ENCODE results near the gene ALDOC. TPM values are rescaled to one million over a fixed set of nuclear protein-coding genes. Genes with fewer than 3 reads are reported as not detected.
"Not testable (repeated sequence)": the region's sequence is repeated elsewhere in the genome, so short reads cannot be mapped to it uniquely, and the experiment has no call there.

Gene ALDOC
- total RNA-seq, 1 donor from 2014 or later: 12.6 TPM

DNA sequence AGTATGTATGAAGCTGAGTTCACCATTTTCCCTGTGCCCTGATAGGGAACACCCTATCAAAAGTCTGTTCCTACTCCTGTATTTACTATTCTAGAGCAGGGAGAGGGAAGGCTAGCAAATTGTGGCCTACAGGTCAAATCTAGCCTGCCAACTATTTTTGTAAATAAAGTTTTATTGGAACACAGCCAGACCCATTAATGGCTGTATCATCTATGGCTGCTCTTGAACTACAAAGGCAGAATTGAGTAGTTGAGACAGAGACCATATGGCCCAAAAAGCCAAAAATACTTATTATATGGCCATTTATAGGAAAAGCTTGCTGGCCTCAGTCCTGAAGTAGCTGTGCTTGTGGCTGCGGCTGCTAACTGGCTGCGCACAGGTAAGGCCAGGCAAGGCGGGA lies 4.3 kb upstream of the ALDOC start:
- no peak overlapping the region for H3K4me3 Mint-ChIP-seq
- H3K9me3 Mint-ChIP-seq: no peaks in the 10 kb centered on the region
- peaks cover 4% of the 10 kb centered on the region for H3K36me3 Mint-ChIP-seq
- no peak overlapping the region for H3K27ac Mint-ChIP-seq
- TF ChIP-seq, protein P1, sequence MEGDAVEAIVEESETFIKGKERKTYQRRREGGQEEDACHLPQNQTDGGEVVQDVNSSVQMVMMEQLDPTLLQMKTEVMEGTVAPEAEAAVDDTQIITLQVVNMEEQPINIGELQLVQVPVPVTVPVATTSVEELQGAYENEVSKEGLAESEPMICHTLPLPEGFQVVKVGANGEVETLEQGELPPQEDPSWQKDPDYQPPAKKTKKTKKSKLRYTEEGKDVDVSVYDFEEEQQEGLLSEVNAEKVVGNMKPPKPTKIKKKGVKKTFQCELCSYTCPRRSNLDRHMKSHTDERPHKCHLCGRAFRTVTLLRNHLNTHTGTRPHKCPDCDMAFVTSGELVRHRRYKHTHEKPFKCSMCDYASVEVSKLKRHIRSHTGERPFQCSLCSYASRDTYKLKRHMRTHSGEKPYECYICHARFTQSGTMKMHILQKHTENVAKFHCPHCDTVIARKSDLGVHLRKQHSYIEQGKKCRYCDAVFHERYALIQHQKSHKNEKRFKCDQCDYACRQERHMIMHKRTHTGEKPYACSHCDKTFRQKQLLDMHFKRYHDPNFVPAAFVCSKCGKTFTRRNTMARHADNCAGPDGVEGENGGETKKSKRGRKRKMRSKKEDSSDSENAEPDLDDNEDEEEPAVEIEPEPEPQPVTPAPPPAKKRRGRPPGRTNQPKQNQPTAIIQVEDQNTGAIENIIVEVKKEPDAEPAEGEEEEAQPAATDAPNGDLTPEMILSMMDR (conservative IDR thresholded peaks at IDR 0.05): no peak
- peaks cover 5% of the 10 kb centered on the region for H3K4me1 Mint-ChIP-seq (ENCODE audit: unreplicated experiment)
- H3K27me3 Mint-ChIP-seq: no peaks in the 10 kb centered on the region
- no peak for DNase-seq (ENCODE audit: extremely low spot score, unreplicated experiment)

DNA sequence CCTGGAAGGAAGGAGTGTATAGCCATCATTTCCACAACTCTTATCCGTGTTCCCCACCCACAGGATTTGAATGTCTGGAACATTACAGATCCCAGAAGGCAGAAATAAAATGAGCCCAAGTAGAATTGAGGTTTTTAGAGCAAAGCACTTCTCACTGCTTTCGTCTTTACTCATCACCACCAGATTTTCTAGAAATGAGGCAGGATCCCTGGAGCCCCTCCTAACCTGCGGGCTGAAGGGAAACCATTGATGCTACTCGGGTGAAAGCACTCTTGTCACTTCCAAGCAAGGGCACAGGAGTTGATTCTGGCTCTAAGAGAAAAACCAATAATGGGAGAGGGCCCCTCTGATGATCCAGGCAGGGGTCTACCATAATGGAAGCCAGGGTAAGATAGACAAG lies 2.8 kb upstream of the ALDOC start:
- Mint-ChIP-seq H3K27ac (no peak overlapping the region), H3K4me3 (no peak overlapping the region), H3K9me3 (no peaks in the 10 kb centered on the region), H3K27me3 (no peaks in the 10 kb centered on the region), H3K4me1 (ENCODE audit: unreplicated experiment) (peaks cover 5% of the 10 kb centered on the region), H3K36me3 (no peaks in the 10 kb centered on the region)
- no peak for DNase-seq (ENCODE audit: extremely low spot score, unreplicated experiment)
- TF ChIP-seq, protein P1 (conservative IDR thresholded peaks at IDR 0.05): no peak

DNA sequence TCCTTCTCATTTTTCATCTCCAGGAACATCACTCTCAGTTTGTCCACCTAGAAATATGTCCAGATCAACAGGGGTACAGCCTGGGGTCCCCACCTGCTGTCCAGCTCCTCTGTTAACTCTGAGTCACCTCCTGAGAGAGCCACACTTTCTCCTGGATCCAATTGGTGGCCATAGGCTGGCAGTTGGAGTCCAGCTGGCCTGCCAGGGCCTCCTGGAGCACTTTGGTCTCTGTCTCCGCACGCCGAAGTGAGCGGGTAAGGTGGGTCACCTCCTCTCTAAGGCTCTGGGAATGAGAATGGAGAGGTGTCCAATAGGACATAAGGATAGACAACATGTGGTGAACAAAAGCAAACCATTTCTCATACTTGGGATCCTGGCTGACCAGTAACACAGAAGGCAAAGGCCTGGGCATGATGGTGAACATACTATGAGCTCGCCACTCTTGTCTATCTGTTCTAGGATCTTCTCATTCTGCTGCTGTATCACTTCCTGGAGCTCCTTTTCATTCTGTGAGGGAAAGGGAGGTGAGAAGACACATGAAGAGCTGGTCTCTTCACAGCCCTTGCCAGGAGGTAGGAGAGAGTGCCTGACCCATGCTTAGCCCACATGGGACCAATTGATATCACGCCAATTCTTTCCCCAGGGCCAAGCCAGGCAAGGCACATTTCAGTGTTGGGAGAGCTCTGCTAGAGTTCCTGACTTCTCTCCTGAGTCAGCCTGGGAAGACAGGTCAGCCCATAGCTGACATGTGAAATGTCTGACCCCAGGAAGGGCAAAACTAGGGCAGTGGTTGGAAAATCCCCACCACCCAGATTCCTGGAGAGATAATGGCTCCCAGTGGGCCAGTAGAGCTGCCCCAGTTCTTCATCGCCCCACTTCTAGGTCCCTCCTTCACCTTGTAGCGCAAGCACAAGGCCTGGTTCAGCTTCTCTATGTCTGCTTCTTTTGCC lies 1.8 kb upstream of the ALDOC start:
- no peak overlapping the region for H3K27ac Mint-ChIP-seq
- no peaks in the 10 kb centered on the region for H3K36me3 Mint-ChIP-seq
- TF ChIP-seq, protein P1 (conservative IDR thresholded peaks at IDR 0.05): no peak
- H3K4me1 Mint-ChIP-seq (ENCODE audit: unreplicated experiment): peaks cover 5% of the 10 kb centered on the region
- no peak for DNase-seq (ENCODE audit: extremely low spot score, unreplicated experiment)
- H3K27me3 Mint-ChIP-seq: no peaks in the 10 kb centered on the region
- H3K4me3 Mint-ChIP-seq: no peak overlapping the region
- no peaks in the 10 kb centered on the region for H3K9me3 Mint-ChIP-seq

DNA sequence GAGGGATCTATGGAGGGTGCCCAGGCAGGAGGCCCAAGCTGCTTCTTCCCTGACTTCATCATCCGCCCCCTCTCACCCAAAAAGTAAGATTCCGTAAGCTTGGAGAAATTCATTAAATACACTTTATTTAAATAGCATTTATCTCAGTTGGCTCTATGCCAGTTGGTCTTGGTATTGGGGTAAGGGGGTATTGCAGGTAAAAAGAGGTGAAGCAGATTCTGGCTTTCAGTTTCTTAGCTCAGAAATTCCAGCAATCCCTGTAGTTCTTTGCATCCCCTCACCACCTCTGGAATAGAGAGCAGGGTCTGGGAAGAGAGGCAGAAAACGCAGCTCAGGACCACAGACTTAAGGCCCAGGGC lies 750 bp upstream of the ALDOC start:
- no peak overlapping the region for H3K4me3 Mint-ChIP-seq

DNA sequence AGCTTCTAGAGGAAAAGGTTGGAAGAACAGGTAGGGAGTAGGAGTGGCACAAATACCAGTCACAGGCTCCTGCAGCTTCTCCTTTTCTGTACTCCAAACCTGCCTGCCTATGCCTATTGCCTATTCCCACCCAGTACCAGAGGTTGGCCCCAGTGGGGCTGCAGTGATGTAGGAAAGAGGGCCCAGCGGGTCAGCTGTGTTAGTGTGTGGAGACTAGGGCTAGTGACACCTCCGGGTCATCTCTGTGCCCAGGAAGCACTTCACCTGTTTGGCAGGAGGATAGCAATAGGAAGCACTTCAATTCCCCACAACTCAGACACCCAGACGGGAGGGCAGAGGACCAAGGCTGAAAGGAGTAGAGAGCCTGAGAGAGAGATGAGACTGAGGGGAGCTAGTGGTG lies 679 bp downstream of the ALDOC start:
- not testable (repeated sequence) for H3K9me3 Mint-ChIP-seq; H3K27ac Mint-ChIP-seq; H3K27me3 Mint-ChIP-seq; H3K36me3 Mint-ChIP-seq; DNase-seq (ENCODE audit: extremely low spot score, unreplicated experiment)
- H3K4me1 Mint-ChIP-seq (ENCODE audit: unreplicated experiment): peaks cover 13% of the 10 kb centered on the region
- H3K4me3 Mint-ChIP-seq: peak overlapping the region; percentile 61

More for the DNA sequence above, 750 bp upstream of the ALDOC start:
- no peaks in the 10 kb centered on the region for H3K36me3 Mint-ChIP-seq
- no peaks in the 10 kb centered on the region for H3K27me3 Mint-ChIP-seq
- no peak for DNase-seq (ENCODE audit: extremely low spot score, unreplicated experiment)
- peaks cover 6% of the 10 kb centered on the region for H3K4me1 Mint-ChIP-seq (ENCODE audit: unreplicated experiment)
- no peak overlapping the region for H3K27ac Mint-ChIP-seq
- H3K9me3 Mint-ChIP-seq: no peaks in the 10 kb centered on the region
- TF ChIP-seq, protein P1 (conservative IDR thresholded peaks at IDR 0.05): no peak

DNA sequence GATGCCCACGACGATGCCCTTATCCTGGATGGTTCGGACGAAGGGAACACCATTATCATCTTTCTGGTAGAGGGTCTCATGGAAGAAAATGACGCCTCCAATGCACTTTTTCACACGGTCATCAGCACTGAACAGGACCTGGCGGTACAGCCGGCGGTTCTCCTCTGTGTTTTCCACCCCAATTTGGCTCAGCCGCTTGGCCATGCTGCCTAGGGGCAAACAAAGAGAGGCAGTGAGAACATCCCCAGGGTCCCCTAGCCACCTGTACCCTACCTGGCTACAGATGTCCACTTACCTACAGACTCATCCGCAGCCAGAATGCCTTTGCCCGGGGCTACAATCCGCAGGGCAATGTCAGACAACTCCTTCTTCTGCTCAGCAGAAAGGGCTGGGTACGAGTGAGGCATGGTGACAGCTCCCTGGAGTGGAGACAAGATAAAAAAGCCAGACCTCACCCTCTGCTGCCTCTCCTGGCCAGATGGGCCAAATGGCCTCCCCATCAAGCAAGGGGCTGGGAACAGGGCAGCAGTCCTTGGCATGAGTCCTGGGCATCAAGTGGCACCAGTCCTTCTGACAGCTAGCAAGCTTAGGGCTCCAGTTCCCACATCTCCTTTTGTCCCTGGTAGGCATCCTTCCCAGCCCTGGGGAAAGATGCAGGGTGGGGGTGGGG lies 1.4 kb downstream of the ALDOC start:
- H3K36me3 Mint-ChIP-seq: no peaks in the 10 kb centered on the region
- TF ChIP-seq, protein P1 (conservative IDR thresholded peaks at IDR 0.05): no peak
- H3K4me3 Mint-ChIP-seq: no peak overlapping the region
- no peaks in the 10 kb centered on the region for H3K27me3 Mint-ChIP-seq
- no peak overlapping the region for H3K27ac Mint-ChIP-seq
- peaks cover 19% of the 10 kb centered on the region for H3K4me1 Mint-ChIP-seq (ENCODE audit: unreplicated experiment)
- H3K9me3 Mint-ChIP-seq: no peaks in the 10 kb centered on the region
- DNase-seq (ENCODE audit: extremely low spot score, unreplicated experiment): no peak
